HCT116 (cell line): ENCODE results near the gene RNF11. TPM values are rescaled to one million over a fixed set of nuclear protein-coding genes. Genes with fewer than 3 reads are reported as not detected.

Experiments
- ATAC-seq: fragments of 200-7000 bp; cut with Tn5 transposase; 2 replicates; pipeline ENCODE4 v1.9.1; 2020; ENCODE audit warnings: mild to moderate bottlenecking, moderate library complexity
- BruUV-seq: library from RNA; stranded (reverse); fragments of 400-500 nt; replicated peaks from 2 replicates; lab custom pipeline; 2021; lab: Mats Ljungman, UMichigan
- CTCF ChIA-PET: fragments of 300-600 bp; sonication (Branson Sonifier 250); formaldehyde crosslinking; loops from one replicate; lab custom pipeline; 2021; ENCODE audit warnings: antibody characterized with exemption; lab: Charles Lee
- POLR2A ChIA-PET: fragments of 300-600, 350-600 bp; sonication (Branson Sonifier 250); formaldehyde crosslinking; loops from one replicate; lab custom pipeline; 2021; ENCODE audit warnings: antibody characterized with exemption; lab: Charles Lee
- RAD21 ChIA-PET, 2 experiments: fragments of 300-600 bp; sonication (Branson Sonifier 250); formaldehyde crosslinking; loops; one replicate each; lab custom pipeline; 2023; ENCODE audit warnings: low total read pairs in 2 of 2; ENCODE audit not compliant: uncharacterized antibody in 2 of 2, unreplicated experiment in 2 of 2, low non-redundant PET in 1 of 2; lab: Charles Lee
- DNase-seq: peaks from one replicate; pipeline ENCODE4 v3.0.0-alpha.2; 2010; ENCODE audit warnings: low read depth, low spot score
- H2AFZ ChIP-seq: fragments of 200-600 bp; shearing (Covaris generic), sonication (generic); 2 replicates; pipeline ENCODE4 v1.6.1; 2017; ENCODE audit warnings: low read depth, mixed run types, mixed read lengths, antibody characterized with exemption, low read length; ENCODE audit not compliant: poor library complexity, severe bottlenecking
- H3K27ac ChIP-seq: 2 replicates; pipeline ENCODE4 v1.5.1; 2012; ENCODE audit warnings: low read depth, low read length
- H3K27me3 ChIP-seq: fragments of 200-600 bp; sonication (generic); 2 replicates; pipeline ENCODE4 v1.6.1; 2016; ENCODE audit warnings: mixed run types, low read length, mixed read lengths; ENCODE audit not compliant: insufficient read depth
- H3K36me3 ChIP-seq, 2 experiments: fragments of 200-500 bp in 1 of 2; fragments of 200-600 bp in 1 of 2; sonication (Bioruptor generic) in 1 of 2; sonication (generic) in 1 of 2; 2 replicates each; pipeline versions ENCODE4 v1.5.1 to v1.6.1; 2014 to 2016; ENCODE audit warnings: low read length in 2 of 2, inconsistent platforms in 1 of 2, mixed read lengths in 1 of 2, mixed run types in 1 of 2; ENCODE audit not compliant: insufficient read depth in 2 of 2, control insufficient read depth in 1 of 2
- H3K4me1 ChIP-seq, 2 experiments: fragments of 200-600 bp in 1 of 2; sonication (generic) in 1 of 2; 2 replicates each; pipeline versions ENCODE4 v1.5.1 to v1.6.1; 2012 to 2017; ENCODE audit warnings: low read length in 2 of 2, inconsistent platforms in 1 of 2, mild to moderate bottlenecking in 1 of 2, mixed read lengths in 1 of 2, mixed run types in 1 of 2, moderate library complexity in 1 of 2; ENCODE audit not compliant: insufficient read depth in 2 of 2, control insufficient read depth in 1 of 2
- H3K4me2 ChIP-seq: fragments of 200-600 bp; sonication (generic); 2 replicates; pipeline ENCODE4 v1.6.1; 2017; ENCODE audit warnings: mixed run types, low read length, mixed read lengths
- H3K4me3 ChIP-seq, 2 experiments: fragments of 200-600 bp in 1 of 2; sonication (generic) in 1 of 2; replicated peaks in 1 of 2; 2 replicates each; pipeline ENCODE4 v1.5.1; 2011 to 2016; ENCODE audit warnings: low read length in 2 of 2, control low read depth in 1 of 2, low read depth in 1 of 2, mild to moderate bottlenecking in 1 of 2, mixed read lengths in 1 of 2, mixed run types in 1 of 2
- H3K79me2 ChIP-seq: fragments of 200-600 bp; sonication (generic); 2 replicates; pipeline ENCODE4 v1.6.1; 2017; ENCODE audit warnings: mild to moderate bottlenecking, mixed run types, low read length, moderate library complexity, mixed read lengths; ENCODE audit not compliant: insufficient read depth
- H3K9ac ChIP-seq: fragments of 200-600 bp; sonication (generic); 2 replicates; pipeline ENCODE4 v1.6.1; 2016; ENCODE audit warnings: low read length, mixed read lengths
- H3K9me2 ChIP-seq: fragments of 200-600 bp; sonication (generic), shearing (Covaris generic); 2 replicates; pipeline ENCODE4 v1.6.1; 2017; ENCODE audit warnings: mixed run types, mild to moderate bottlenecking, moderate library complexity; ENCODE audit not compliant: insufficient read depth
- H3K9me3 ChIP-seq, 2 experiments: fragments of 200-500 bp in 1 of 2; fragments of 200-600 bp in 1 of 2; sonication (Bioruptor generic) in 1 of 2; sonication (generic) in 1 of 2; 2 replicates each; pipeline ENCODE4 v1.6.1; 2014 to 2017; ENCODE audit warnings: low read length in 2 of 2, mixed read lengths in 2 of 2, inconsistent platforms in 1 of 2, low read depth in 1 of 2, mild to moderate bottlenecking in 1 of 2, mixed run types in 1 of 2, moderate library complexity in 1 of 2; ENCODE audit not compliant: control insufficient read depth in 1 of 2, insufficient read depth in 1 of 2
- H4K20me1 ChIP-seq: fragments of 200-600 bp; sonication (generic), shearing (Covaris generic); 2 replicates; pipeline ENCODE4 v1.6.1; 2017; ENCODE audit warnings: mixed run types, mild to moderate bottlenecking, moderate library complexity; ENCODE audit not compliant: insufficient read depth
- CBX3 ChIP-seq: IDR thresholded peaks from 2 replicates; pipeline ENCODE4 v1.6.1; 2012; ENCODE audit warnings: low read depth
- EGR1 ChIP-seq: IDR thresholded peaks from 2 replicates; pipeline ENCODE4 v1.6.1; 2012; ENCODE audit warnings: low read depth
- ELF1 ChIP-seq: IDR thresholded peaks from 2 replicates; pipeline ENCODE4 v1.6.1; 2012; ENCODE audit warnings: low read depth, borderline replicate concordance
- EZH2 ChIP-seq: fragments of 200-600 bp; sonication (generic); IDR thresholded peaks from 2 replicates; pipeline ENCODE4 v1.6.1; 2017; ENCODE audit warnings: antibody characterized with exemption, mixed run types
- EZH2phosphoT487 ChIP-seq: fragments of 200-600 bp; IDR thresholded peaks from 2 replicates; pipeline ENCODE4 v1.6.1; 2018; ENCODE audit warnings: antibody characterized with exemption, borderline replicate concordance
- FOSL1 ChIP-seq: IDR thresholded peaks from 2 replicates; pipeline ENCODE4 v1.6.1; 2012; ENCODE audit warnings: low read depth
- JUND ChIP-seq: IDR thresholded peaks from 2 replicates; pipeline ENCODE4 v1.6.1; 2012
- POLR2A ChIP-seq: IDR thresholded peaks from 2 replicates; pipeline ENCODE4 v1.7.0; 2011; ENCODE audit warnings: borderline replicate concordance; ENCODE audit not compliant: insufficient read depth, insufficient read length; ENCODE audit errors: extremely low read depth
- RAD21 ChIP-seq: IDR thresholded peaks from 2 replicates; pipeline ENCODE4 v1.6.1; 2012; ENCODE audit warnings: low read depth, mild to moderate bottlenecking
- SIN3A ChIP-seq: IDR thresholded peaks from 2 replicates; pipeline ENCODE4 v1.6.1; 2012; ENCODE audit warnings: low read depth
- SP1 ChIP-seq: IDR thresholded peaks from 2 replicates; pipeline ENCODE4 v1.6.1; 2012; ENCODE audit warnings: low read depth
- SRF ChIP-seq: IDR thresholded peaks from 2 replicates; pipeline ENCODE4 v1.6.1; 2012; ENCODE audit warnings: low read depth
- TCF7L2 ChIP-seq: IDR thresholded peaks from 2 replicates; pipeline ENCODE4 v1.7.0; 2011; ENCODE audit warnings: borderline replicate concordance, inconsistent platforms; ENCODE audit not compliant: insufficient read depth, insufficient read length; ENCODE audit errors: extremely low read depth
- ZBTB33 ChIP-seq: IDR thresholded peaks from 2 replicates; pipeline ENCODE4 v1.6.1; 2011; ENCODE audit warnings: mild to moderate bottlenecking, low read length, moderate library complexity; ENCODE audit not compliant: insufficient replicate concordance; ENCODE audit errors: extremely low read depth
- ZFX ChIP-seq: fragments of 450-650 bp; IDR thresholded peaks from 2 replicates; pipeline ENCODE4 v1.6.1; 2017
- intact Hi-C: fragments of 100-400 bp; cut with micrococcal nuclease; formaldehyde crosslinking; loops from 2 replicates; pipeline ENCODE4 v1.10.0; 2022
- total RNA-seq: library from RNA; stranded (reverse); gene quantifications from one replicate; pipeline ENCODE4 v1.2.1, GENCODE V29; 2021; ENCODE audit not compliant: unreplicated experiment
- TF ChIP-seq, protein P1 (sequence below): IDR thresholded peaks from 2 replicates; pipeline ENCODE4 v1.6.1; 2012
- TF ChIP-seq, protein P2 (sequence below), 3 experiments: fragments of 200-600 bp in 1 of 3; sonication (generic) in 1 of 3; IDR thresholded peaks in 2 of 3; conservative IDR thresholded peaks in 1 of 3; 2 replicates each; pipeline ENCODE4 v1.5.1; 2012 to 2017; ENCODE audit warnings: low read depth in 2 of 3, low read length in 2 of 3, antibody characterized with exemption in 1 of 3, borderline replicate concordance in 1 of 3, control low read depth in 1 of 3, mild to moderate bottlenecking in 1 of 3, mixed read lengths in 1 of 3, mixed run types in 1 of 3, moderate library complexity in 1 of 3; ENCODE audit not compliant: insufficient read depth in 1 of 3
- TF ChIP-seq, protein P3 (sequence below): IDR thresholded peaks from 2 replicates; pipeline ENCODE4 v1.6.1; 2012

Gene RNF11
- total RNA-seq, 1 experiment from 2014 or later: 60.9 TPM

DNA sequence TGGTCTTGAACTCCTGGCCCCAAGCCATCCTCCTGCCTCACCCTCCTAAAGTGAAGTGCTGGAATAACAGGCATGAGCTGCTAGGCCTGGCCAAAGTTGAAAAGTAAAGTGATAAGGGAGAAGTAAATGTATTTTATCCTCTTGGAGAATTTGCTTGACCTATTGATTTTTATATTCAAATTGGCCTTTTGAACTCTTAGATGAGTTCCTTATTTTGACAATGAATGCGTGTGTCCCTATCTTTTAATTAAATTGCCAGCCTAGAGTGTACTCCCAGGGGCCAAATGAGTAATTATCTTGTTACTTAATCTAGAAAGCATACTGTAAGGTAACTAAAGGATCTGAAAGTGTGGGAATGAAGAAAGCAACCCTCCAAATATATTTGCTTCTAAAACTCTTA is 11.4 kb downstream of the RNF11 start:
- no peak overlapping the region for H3K4me3 ChIP-seq
- POLR2A ChIA-PET: no interaction called here
- DNase-seq (no peak), ATAC-seq (no peak)
- H3K79me2 ChIP-seq: peaks cover 97% of the 10 kb centered on the region
- no TSS peak for BruUV-seq
- H3K36me3 ChIP-seq: no peaks in the 10 kb centered on the region
- intact Hi-C loops: no loop called here
- peaks cover 14% of the 10 kb centered on the region for H4K20me1 ChIP-seq
- no peak overlapping the region for H3K9ac ChIP-seq
- H3K9me2 ChIP-seq: no peaks in the 10 kb centered on the region
- H3K4me2 ChIP-seq: no peak overlapping the region
- no peak overlapping the region for H3K27ac ChIP-seq
- no peaks in the 10 kb centered on the region for H3K9me3 ChIP-seq
- H3K27me3 ChIP-seq: no peaks in the 10 kb centered on the region
- peaks cover 5 to 6% of the 10 kb centered on the region in 2 experiments; a peak in 2 of 4 replicates for H3K4me1 ChIP-seq
- CTCF ChIA-PET: interaction anchor here (1.1 kb wide), 1 partner anchor 56 kb away, joined by 4 read pairs; no protein-coding TSS in a partner anchor
- H2AFZ ChIP-seq: no peak overlapping the region
- TF ChIP-seq SP1: no peak
- no peak for TF ChIP-seq POLR2A
- TF ChIP-seq, protein P1, sequence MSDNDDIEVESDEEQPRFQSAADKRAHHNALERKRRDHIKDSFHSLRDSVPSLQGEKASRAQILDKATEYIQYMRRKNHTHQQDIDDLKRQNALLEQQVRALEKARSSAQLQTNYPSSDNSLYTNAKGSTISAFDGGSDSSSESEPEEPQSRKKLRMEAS: no peak
- no peak for TF ChIP-seq SRF
- TF ChIP-seq, protein P2, sequence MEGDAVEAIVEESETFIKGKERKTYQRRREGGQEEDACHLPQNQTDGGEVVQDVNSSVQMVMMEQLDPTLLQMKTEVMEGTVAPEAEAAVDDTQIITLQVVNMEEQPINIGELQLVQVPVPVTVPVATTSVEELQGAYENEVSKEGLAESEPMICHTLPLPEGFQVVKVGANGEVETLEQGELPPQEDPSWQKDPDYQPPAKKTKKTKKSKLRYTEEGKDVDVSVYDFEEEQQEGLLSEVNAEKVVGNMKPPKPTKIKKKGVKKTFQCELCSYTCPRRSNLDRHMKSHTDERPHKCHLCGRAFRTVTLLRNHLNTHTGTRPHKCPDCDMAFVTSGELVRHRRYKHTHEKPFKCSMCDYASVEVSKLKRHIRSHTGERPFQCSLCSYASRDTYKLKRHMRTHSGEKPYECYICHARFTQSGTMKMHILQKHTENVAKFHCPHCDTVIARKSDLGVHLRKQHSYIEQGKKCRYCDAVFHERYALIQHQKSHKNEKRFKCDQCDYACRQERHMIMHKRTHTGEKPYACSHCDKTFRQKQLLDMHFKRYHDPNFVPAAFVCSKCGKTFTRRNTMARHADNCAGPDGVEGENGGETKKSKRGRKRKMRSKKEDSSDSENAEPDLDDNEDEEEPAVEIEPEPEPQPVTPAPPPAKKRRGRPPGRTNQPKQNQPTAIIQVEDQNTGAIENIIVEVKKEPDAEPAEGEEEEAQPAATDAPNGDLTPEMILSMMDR (IDR thresholded peaks at IDR 0.05 in 2 of 3, conservative IDR thresholded peaks at IDR 0.05 in 1 of 3; ENCODE audit: borderline replicate concordance in 1 of 3, insufficient read depth in 1 of 3, low read depth in 2 of 3, low read length in 2 of 3): no peak
- TF ChIP-seq CBX3: no peak
- no peak for TF ChIP-seq EGR1
- TF ChIP-seq, protein P3, sequence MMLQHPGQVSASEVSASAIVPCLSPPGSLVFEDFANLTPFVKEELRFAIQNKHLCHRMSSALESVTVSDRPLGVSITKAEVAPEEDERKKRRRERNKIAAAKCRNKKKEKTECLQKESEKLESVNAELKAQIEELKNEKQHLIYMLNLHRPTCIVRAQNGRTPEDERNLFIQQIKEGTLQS: no peak
- no peak for TF ChIP-seq ZFX
- TF ChIP-seq SIN3A: no peak
- no peak for TF ChIP-seq EZH2
- TF ChIP-seq EZH2phosphoT487: no peak
- no peak for TF ChIP-seq JUND
- no peak for TF ChIP-seq RAD21
- TF ChIP-seq ZBTB33: no peak
- no peak for TF ChIP-seq ELF1
- TF ChIP-seq TCF7L2: no peak
- no peak for TF ChIP-seq FOSL1
- RAD21 ChIA-PET: no interaction called here
